DND-41 (cell line): ENCODE measurements around the gene ACBD5.
"Not testable (repeated sequence)": the region's sequence is repeated elsewhere in the genome, so short reads cannot be mapped to it uniquely, and the experiment has no call there.

ENCODE experiments used
- ATAC-seq: fragments of 200-7000 bp; cut with Tn5 transposase; 3 replicates; pipeline ENCODE4 v1.9.1; 2021; ENCODE audit warnings: low read depth; ENCODE audit not compliant: insufficient read depth
- DNase-seq: peaks from one replicate; pipeline ENCODE4 v3.0.0-alpha.2; 2020
- H2AFZ ChIP-seq: 2 replicates; pipeline ENCODE4 v1.6.0; 2012; ENCODE audit warnings: low read depth, low read length
- H3K27ac ChIP-seq: 2 replicates; pipeline ENCODE4 v1.5.1; 2012; ENCODE audit warnings: low read length, inconsistent platforms
- H3K27me3 ChIP-seq: fragments of 200-600 bp; sonication (generic); 2 replicates; pipeline ENCODE4 v1.6.0; 2012; ENCODE audit warnings: low read length, mild to moderate bottlenecking, inconsistent platforms; ENCODE audit not compliant: insufficient read depth, poor library complexity
- H3K36me3 ChIP-seq: 2 replicates; pipeline ENCODE4 v1.5.1; 2012; ENCODE audit warnings: low read length, inconsistent platforms; ENCODE audit not compliant: insufficient read depth
- H3K4me1 ChIP-seq: 2 replicates; pipeline ENCODE4 v1.5.1; 2012; ENCODE audit warnings: mild to moderate bottlenecking, low read length; ENCODE audit not compliant: insufficient read depth
- H3K4me2 ChIP-seq: 2 replicates; pipeline ENCODE4 v1.6.0; 2012; ENCODE audit warnings: mild to moderate bottlenecking, moderate library complexity, low read length, inconsistent platforms; ENCODE audit not compliant: insufficient read depth
- H3K4me3 ChIP-seq, 2 experiments: fragments of 200-600 bp in 1 of 2; shearing (Covaris generic) in 1 of 2; 2 replicates each; pipeline ENCODE4 v1.5.1; 2012 to 2016; ENCODE audit warnings: inconsistent platforms in 2 of 2, low read length in 2 of 2, mild to moderate bottlenecking in 2 of 2, low read depth in 1 of 2, moderate library complexity in 1 of 2
- H3K79me2 ChIP-seq: 2 replicates; pipeline ENCODE4 v1.6.0; 2012; ENCODE audit warnings: low read length, inconsistent platforms; ENCODE audit not compliant: insufficient read depth
- H3K9ac ChIP-seq: 2 replicates; pipeline ENCODE4 v1.6.0; 2012; ENCODE audit warnings: low read depth, mild to moderate bottlenecking, inconsistent platforms, low read length, moderate library complexity
- H3K9me3 ChIP-seq: 2 replicates; pipeline ENCODE4 v1.5.1; 2012; ENCODE audit warnings: low read length, moderate library complexity, mild to moderate bottlenecking, inconsistent platforms; ENCODE audit not compliant: insufficient read depth, severe bottlenecking
- H4K20me1 ChIP-seq: 2 replicates; pipeline ENCODE4 v1.6.0; 2012; ENCODE audit warnings: low read length; ENCODE audit not compliant: insufficient read depth
- EZH2 ChIP-seq: IDR thresholded peaks from 3 replicates; pipeline ENCODE4 v1.6.1; 2012; ENCODE audit warnings: borderline replicate concordance, low read depth, mild to moderate bottlenecking, moderate library complexity, low read length, inconsistent platforms; ENCODE audit not compliant: severe bottlenecking
- TF ChIP-seq, protein P1 (sequence below): IDR thresholded peaks from 2 replicates; pipeline ENCODE4 v1.5.1; 2012; ENCODE audit warnings: borderline replicate concordance, low read length, moderate library complexity, mild to moderate bottlenecking; ENCODE audit not compliant: poor library complexity, severe bottlenecking; ENCODE audit errors: extremely low read depth

ACBD5 gene

DNA sequence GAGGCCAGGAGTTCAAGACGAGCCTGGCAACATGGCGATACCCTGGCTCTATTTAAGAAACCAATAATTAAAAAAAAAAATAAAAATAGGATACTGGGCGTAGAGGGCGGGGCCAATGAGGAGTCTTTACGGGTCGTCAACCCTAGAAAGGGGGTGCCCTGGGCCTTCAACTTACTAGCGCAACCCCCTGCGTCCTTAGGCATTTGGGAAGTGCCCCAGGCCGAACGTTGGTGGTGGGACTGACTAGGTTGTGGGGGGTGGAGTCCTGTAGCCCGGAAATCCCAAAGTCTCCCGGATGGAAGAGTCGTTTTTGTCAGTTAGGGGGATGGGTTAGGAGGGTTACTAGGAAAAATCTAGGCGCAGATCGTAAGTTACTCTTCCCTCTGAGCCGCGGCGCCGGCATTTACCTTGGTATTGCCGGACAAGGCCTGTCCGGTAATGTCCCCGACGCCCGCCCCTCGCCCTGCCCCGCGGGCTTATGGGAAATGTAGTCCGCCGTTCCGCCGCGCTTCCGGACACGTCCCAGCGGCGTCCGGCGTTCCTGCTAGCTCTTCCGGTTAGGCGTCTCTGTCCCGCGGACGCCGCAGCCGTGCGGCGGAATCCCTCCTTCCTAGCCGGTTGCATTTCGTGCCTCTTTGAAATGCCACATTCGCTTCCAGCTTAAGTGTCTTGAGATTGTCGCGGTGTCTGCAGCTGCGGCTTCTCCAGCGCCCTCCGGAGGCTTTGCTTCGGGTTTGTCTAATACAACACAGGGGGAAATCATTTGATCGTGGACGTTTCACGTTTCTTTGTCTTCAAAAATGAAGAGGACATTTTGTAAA lies 1.3 kb upstream of the ACBD5 start:
- H3K79me2 ChIP-seq = peaks cover 52% of the 10 kb centered on the region
- no peak for TF ChIP-seq EZH2
- TF ChIP-seq, protein P1, sequence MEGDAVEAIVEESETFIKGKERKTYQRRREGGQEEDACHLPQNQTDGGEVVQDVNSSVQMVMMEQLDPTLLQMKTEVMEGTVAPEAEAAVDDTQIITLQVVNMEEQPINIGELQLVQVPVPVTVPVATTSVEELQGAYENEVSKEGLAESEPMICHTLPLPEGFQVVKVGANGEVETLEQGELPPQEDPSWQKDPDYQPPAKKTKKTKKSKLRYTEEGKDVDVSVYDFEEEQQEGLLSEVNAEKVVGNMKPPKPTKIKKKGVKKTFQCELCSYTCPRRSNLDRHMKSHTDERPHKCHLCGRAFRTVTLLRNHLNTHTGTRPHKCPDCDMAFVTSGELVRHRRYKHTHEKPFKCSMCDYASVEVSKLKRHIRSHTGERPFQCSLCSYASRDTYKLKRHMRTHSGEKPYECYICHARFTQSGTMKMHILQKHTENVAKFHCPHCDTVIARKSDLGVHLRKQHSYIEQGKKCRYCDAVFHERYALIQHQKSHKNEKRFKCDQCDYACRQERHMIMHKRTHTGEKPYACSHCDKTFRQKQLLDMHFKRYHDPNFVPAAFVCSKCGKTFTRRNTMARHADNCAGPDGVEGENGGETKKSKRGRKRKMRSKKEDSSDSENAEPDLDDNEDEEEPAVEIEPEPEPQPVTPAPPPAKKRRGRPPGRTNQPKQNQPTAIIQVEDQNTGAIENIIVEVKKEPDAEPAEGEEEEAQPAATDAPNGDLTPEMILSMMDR = peak; percentile 64
- 0 out of 2 replicates have a peak, but pooled peaks cover 4% of the 10 kb centered on the region for H3K36me3 ChIP-seq
- no peaks in the 10 kb centered on the region for H3K27me3 ChIP-seq
- peak overlapping the region; percentile 88 for H2AFZ ChIP-seq
- peak overlapping the region; percentile 66 to 73 for H3K4me3 ChIP-seq
- DNase-seq (peak; percentile 90), ATAC-seq (peak; percentile 73)
- H3K4me2 ChIP-seq = peak overlapping the region; percentile 78
- H3K9me3 ChIP-seq = no peaks in the 10 kb centered on the region
- no peaks in the 10 kb centered on the region for H4K20me1 ChIP-seq
- peaks cover 34% of the 10 kb centered on the region for H3K4me1 ChIP-seq
- H3K27ac ChIP-seq = peak overlapping the region; percentile 99
- H3K9ac ChIP-seq = peak overlapping the region; percentile 75

GRCh38 chr10:27241010-27241651 lies 534 bp upstream of the ACBD5 start:
- Histone ChIP-seq H4K20me1 (no peaks in the 10 kb centered on the region), H3K9ac (peak overlapping the region; percentile 75), H3K36me3 (0 out of 2 replicates have a peak, but pooled peaks cover 4% of the 10 kb centered on the region), H3K4me1 (peaks cover 34% of the 10 kb centered on the region), H2AFZ (peak overlapping the region; percentile 88), H3K79me2 (peaks cover 56% of the 10 kb centered on the region), H3K4me2 (peak overlapping the region; percentile 78), H3K27ac (peak overlapping the region; percentile 99), H3K9me3 (no peaks in the 10 kb centered on the region), H3K4me3 (peak overlapping the region; percentile 66 to 73; a peak in 3 of 4 replicates), H3K27me3 (no peaks in the 10 kb centered on the region)
- DNase-seq (no peak), ATAC-seq (peak; percentile 20)
- TF ChIP-seq, protein P1 = no peak
- TF ChIP-seq EZH2 = no peak

- not testable (repeated sequence) for H3K9me3 ChIP-seq, H3K27me3 ChIP-seq, H3K9ac ChIP-seq, H4K20me1 ChIP-seq, H2AFZ ChIP-seq, ATAC-seq, H3K4me3 ChIP-seq, DNase-seq, H3K27ac ChIP-seq
- Histone ChIP-seq H3K79me2 (peaks cover 52% of the 10 kb centered on the region), H3K36me3 (peaks cover 18% of the 10 kb centered on the region), H3K4me2 (0 out of 2 replicates have a peak overlapping the region, but pooled peaks have one; percentile 17), H3K4me1 (peaks cover 22% of the 10 kb centered on the region)
These were observed 3.1 kb downstream of the ACBD5 start for GRCh38 chr10:27237531-27237930.

DNA sequence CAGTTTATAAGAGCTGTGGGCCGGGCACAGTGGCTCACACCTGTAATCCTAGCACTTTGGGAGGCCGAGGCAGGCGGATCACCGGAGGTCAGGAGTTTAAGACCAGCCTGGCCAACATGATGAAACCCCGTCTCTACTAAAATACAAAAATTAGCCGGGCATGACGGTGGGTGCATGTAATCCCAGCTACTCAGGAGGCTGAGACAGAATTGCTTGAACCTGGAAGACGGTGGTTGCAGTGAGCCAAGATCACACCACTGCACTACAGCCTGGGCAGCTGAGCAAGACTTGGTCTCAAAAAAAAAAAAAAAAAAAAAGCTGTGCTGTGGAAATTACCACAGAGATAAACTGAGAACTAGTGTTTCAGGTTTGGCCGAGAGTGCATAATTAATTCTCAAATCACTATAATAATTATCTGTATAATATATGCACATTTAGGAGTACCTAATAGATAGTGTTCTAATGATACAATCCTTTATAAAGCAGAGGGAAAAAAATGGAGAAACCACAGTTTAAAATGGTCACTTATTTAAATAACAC lies 3.9 kb downstream of the ACBD5 start:
- Histone ChIP-seq H3K79me2 (peaks cover 52% of the 10 kb centered on the region), H3K36me3 (peaks cover 21% of the 10 kb centered on the region), H3K4me1 (peaks cover 22% of the 10 kb centered on the region)
- H3K4me2 ChIP-seq, H3K9ac ChIP-seq, DNase-seq, H3K27ac ChIP-seq, H3K9me3 ChIP-seq, H3K27me3 ChIP-seq, H3K4me3 ChIP-seq, H2AFZ ChIP-seq, H4K20me1 ChIP-seq, ATAC-seq: not testable (repeated sequence)
